ENCODE data around the gene PAPPA.

The PAPPA gene, protein sequence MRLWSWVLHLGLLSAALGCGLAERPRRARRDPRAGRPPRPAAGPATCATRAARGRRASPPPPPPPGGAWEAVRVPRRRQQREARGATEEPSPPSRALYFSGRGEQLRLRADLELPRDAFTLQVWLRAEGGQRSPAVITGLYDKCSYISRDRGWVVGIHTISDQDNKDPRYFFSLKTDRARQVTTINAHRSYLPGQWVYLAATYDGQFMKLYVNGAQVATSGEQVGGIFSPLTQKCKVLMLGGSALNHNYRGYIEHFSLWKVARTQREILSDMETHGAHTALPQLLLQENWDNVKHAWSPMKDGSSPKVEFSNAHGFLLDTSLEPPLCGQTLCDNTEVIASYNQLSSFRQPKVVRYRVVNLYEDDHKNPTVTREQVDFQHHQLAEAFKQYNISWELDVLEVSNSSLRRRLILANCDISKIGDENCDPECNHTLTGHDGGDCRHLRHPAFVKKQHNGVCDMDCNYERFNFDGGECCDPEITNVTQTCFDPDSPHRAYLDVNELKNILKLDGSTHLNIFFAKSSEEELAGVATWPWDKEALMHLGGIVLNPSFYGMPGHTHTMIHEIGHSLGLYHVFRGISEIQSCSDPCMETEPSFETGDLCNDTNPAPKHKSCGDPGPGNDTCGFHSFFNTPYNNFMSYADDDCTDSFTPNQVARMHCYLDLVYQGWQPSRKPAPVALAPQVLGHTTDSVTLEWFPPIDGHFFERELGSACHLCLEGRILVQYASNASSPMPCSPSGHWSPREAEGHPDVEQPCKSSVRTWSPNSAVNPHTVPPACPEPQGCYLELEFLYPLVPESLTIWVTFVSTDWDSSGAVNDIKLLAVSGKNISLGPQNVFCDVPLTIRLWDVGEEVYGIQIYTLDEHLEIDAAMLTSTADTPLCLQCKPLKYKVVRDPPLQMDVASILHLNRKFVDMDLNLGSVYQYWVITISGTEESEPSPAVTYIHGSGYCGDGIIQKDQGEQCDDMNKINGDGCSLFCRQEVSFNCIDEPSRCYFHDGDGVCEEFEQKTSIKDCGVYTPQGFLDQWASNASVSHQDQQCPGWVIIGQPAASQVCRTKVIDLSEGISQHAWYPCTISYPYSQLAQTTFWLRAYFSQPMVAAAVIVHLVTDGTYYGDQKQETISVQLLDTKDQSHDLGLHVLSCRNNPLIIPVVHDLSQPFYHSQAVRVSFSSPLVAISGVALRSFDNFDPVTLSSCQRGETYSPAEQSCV (N-terminal part only)

DNA sequence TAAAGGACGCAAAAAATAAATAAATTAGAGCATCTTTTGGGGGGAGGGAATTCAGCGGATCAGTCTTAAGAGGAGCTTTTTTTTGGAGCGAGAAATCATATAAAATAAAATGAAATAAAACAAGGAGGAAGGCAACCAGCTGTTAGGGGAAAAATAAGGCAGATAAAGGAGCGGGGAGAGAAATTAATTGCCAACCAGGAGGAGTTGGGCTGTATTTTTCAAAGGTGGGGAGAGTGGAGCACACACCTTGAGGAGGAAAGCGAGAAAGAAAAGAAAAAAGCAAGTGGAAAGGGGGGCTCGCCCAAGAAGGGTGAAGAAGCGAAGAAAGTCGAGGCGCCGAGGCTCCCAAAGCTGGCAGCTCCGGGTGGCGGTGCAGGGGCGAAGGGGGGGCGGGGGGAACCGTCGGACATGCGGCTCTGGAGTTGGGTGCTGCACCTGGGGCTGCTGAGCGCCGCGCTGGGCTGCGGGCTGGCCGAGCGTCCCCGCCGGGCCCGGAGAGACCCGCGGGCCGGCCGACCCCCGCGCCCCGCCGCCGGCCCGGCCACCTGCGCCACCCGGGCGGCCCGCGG is at the start of gene PAPPA:
Gene PAPPA, plus strand, starts transcription at position 27 of the 569 bp plus-strand sequence. Its CDS starts 382 bp downstream, at position 409.
- peak; percentile 22 for DNase-seq (ENCODE audit: low spot score)

DNA sequence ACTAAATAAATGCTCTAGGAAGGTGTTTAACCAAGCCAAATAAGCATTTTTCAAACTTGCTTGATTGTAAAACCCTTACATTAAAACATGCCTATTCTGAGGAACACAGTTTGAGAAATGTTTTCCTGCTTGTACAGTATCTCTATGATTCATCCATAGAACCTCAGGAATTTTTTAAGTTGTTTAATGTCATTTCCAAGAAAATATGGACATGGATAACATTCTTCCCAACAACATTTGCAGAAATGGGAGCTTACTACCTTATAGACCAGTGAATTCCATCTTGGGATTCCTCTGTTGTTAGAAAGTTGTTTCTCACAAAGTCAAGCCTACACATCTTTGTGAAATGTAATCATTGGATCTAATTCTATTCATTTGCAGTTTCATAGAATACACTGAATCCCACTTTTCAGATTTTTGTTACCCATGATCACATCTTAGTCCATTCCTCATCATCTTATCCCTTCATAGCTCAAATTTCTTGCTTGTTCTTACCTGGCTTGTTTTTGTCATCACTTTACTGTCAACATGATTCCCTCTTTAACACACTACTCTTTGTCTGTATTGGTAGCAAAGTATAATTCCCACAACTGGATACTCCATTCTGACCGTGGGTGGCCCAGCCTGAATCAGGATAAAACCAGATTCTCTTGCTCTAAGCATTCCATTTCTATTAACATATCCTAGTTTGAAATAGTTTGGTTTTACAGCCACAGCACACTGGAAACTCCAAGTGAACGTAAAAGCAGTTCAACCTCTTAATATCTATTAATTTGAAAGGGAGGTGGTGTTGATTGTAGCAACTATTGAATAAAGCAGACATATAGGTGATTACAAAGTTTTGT is 49.4 kb upstream of the PAPPA start:
- no peak for DNase-seq (ENCODE audit: low spot score)

DNA sequence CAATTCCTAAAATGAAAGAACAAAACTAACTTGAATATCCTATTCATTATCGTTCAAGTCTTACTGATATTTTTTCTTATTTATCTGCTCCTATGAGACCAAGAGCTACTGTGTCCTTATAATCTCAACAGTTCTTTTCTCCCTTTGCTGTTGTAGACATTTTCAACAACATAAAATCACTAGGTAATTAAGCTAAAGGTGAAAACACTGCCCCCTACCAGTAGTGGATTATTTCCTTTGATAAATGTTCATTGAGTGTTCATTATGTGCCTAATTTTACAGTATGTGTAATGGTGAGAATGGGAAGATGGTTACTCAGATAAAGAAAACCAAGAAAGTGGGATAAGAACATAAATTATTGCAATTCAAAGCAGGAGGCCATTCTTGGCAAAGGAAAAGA is 41.4 kb upstream of the PAPPA start:
- DNase-seq (ENCODE audit: low spot score), result no peak

DNA sequence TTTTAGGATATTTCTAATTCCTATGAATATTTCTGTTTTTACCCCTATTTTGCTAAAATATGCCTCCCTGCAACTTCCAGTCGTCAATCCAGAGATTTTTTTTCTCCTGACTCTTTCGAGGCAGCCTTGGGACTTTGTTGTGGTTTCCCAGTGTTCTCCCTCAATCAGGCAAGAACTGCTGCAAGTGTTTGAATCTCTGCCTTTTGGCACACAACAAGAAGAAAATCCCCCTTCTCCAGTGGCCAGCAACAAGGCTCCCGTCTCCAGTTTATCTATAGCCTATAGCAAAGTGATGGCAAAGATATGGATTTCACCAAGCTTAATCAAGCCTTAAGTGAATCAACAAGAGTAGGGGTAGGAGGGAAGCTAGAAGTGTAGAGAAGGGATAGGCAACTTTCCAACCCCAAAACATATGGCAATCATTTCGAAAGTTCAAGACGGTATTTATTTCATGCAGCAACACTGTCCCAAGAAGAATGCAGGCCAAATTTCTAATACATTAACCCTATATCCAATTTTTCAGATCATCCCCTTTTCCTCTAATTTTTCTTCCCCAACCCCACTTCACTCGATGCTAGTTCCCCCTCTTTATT is 37.7 kb upstream of the PAPPA start:
- DNase-seq (ENCODE audit: low spot score), result peak; percentile 69

DNA sequence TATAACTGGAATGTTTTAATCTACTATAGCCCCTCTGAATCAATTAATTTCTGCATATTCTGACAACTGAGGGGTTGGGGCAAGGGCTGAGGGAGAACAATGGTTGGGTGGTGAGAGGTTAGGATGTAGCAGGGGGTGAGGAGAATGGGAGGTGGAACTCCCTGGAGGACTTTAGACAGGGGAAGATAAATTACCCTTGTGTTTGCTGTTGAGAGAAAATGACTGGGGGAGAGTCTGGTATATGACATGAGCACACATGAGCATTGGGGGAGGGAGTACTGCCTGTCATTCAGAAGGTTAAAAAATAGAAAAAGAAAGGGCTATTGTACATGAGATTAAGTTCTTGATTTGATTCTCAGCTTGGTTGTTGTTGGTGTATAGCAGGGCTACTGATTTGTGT is 37.2 kb upstream of the PAPPA start:
- no peak for DNase-seq (ENCODE audit: low spot score)

DNA sequence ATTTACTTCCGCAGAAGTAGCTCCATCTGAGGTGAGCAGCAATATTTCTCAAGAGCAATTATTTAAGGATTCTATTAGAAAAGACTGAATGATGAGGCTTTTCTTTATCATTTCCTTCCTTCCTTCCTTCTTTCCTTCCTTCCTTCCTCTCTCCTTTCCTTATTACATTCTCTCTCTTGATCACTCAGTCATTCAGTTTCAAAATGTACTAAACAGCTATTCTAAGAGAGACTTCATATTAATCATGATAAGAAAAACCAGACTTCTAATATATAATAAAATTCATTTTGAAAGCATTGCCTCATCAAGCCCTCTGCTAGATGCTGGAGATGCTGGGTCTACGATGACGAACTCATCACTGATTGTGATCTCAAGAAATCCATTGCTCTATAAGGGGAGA is 30.4 kb upstream of the PAPPA start:
- no peak for DNase-seq (ENCODE audit: low spot score)

DNA sequence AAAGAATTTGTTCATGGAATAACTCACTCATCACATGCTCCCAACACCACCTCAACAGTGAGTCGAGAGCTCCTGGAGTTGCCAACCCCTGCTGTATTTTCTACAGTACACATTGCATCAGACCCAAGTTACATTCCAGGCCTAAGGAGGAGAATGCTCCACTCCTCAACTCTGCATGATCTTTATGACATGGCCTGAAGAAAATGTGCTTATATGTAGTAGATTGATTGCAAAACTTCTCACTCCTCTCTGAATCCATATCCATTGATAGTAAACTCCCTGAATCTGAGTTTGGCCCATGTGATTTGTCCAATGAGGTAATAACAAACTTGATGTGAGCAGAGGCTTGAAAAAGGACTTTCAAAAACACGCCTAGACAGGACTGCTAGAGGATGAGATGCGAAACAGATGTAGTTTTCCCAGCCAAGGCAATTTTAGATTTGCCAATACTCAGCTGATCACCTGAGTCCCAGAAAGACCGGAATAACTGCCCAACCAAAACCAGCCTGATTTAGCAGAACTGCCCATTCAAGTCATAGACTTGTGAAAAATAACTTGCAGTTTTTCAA is 29.0 kb upstream of the PAPPA start:
- DNase-seq (ENCODE audit: low spot score), result peak; percentile 38

DNA sequence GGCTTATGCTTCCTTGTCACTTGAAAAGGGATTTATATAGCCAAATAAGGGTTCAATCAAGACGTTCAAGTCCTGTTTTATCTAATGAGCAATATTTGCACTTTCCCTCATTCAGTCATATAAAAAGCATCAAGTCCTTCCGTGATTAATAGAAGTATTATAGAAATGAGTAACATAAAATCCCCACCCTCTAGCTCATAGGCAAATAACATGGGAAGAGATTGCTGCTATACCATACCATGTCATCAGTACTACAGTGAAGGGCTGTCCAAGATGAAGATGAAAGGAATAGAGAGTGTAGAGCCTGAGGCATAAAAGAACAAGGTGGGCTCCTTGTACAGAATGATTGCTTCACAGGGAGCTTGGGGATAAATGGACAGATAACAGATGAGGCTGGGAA is 20.4 kb upstream of the PAPPA start:
- no peak for DNase-seq (ENCODE audit: low spot score)

DNA sequence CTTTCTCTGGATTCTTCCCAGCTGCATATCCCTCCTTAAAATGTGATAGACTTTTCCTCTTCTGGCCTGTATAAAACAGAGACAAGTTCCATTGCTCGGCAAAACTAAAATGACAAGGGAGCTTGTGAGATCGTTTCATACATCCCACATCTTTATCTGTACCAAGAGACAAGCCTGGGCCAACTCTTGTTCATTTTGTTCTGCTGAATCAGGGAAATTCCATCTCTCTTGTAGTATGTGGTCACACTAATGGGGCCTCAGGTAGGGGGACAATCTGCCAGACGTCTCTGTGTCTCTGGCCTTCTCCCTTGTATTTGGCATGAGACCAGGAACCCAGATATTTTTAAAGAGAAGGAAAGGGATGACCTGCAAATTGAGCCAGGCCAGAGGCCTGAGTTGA is 18.6 kb upstream of the PAPPA start:
- no peak for DNase-seq (ENCODE audit: low spot score)

DNA sequence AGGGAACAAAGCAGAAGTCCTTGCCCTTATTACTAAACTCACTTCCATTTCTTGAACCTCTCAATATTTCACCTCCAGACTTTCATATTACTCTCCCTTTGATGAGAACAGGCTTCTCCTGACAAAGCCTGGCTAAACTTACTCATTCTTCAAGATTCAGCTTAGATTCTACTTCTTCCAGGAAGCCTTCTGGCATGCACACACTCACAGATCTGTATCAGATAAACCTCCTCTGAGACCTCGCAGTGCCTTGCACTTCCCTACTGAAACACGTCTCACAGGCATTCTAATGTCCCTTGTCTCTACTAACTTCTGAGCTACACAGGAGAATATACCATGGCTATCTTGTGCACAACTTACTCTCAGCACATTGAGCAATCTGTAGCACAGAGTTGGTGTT is 16.6 kb upstream of the PAPPA start:
- no peak for DNase-seq (ENCODE audit: low spot score)

DNA sequence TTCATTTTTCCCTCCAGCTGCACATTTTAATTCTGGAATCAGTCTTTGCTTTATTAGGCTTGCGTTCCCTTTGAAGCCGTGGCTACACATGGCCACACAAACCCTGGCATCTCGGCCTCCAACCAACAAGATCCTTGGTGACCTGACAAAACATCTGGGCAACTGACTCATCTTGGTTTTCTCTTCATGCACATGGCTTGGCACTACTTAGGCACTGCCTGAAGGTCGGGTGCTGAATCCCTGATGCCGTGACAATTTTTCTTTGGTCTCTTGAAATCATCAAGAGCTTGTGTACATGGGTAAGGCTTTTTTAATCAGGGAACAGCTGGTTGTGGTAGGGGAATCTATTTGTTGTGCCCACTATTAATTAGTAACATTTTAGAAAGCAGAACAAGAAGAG is 16.0 kb upstream of the PAPPA start:
- DNase-seq (ENCODE audit: low spot score), result peak; percentile 36

DNA sequence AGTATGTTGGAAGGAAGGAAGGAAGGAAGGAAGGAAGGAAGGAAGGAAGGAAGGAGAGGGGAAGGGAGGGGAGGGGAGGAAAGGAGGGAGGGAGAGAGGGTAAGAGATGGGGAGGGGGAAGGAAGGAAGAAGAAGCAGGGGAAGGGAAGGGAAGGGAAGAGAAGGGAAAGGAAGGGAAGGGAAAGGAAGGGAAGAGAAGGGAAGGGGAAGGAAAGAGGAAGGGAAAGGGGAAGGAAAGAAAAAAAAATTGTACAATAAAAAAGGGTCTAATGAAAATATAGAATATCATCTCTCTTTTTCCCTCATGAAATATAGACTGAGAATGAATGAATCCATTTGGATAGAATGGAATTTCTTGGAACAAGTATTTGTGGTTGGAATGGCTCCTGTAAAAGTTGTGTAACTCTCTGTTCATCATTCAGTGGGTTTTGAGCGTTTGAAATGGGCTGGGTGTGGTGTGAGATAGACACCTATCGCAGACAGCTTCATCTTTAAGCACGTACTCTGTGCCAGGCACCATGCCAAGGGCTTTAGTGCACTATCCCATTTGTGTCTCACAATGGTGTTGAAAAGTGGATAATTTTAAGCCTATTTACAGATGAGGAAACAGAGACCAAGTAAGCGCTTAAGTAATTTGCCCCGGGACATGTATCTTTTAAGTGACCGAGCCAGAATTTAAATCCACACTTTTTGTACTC is 11.6 kb upstream of the PAPPA start:
- DNase-seq (ENCODE audit: low spot score), result peak; percentile 47

DNA sequence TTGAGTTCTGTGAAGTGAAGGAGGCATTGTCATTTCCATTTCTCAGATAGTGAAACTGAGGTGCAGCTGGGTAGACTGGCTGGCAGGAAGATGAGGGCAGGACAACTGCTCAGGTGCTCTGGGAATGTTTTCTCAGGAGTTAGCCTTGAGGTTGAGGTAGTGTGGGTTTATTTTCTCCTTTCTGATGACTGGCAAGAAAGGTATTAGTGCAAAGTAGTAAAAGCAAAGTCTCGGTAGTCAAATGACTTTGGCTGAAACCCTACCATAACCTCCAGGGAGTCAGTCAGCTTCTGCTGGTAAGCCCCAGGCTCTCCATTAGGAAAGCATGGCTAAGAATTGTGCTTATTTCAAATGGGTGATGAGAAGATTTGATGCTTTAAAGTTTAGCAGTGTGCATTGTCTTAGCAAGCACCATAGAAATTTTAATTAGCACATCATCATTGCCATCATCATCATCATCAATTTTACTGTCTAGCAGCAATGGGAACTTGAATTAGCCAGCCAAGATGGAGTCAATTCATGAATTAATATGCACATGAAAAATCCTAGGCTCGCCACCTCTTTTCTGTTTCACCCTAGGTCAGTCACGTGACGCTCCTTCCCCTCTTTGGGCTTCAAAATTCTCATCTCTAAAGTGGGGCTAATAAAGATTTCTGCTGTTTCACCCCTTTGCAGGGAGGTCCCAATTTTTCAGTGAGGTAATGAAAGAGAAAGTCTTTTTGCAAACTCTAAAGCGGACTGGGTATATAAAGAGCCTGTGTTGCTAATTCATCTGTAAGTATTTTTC is 10.7 kb upstream of the PAPPA start:
- no peak for DNase-seq (ENCODE audit: low spot score)

DNA sequence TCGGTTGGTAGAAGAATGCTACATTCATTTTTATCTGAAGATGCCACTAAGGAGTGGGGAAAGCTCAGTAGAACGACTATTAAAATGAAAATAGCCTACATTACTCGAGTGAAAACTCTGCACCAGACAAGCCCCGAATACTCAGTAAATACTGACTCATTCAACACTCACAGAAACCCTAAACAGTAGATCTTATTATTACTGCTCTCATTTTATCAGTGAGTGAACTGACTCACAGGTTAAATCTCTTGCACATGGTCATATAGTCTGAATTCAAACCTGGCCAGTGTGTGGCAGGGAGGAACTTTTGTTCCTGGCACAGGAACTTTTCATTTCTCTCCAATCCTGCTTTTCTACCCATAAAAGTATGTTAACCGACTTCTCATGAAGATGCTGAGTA is 9.6 kb upstream of the PAPPA start:
- peak; percentile 29 for DNase-seq (ENCODE audit: low spot score)

DNA sequence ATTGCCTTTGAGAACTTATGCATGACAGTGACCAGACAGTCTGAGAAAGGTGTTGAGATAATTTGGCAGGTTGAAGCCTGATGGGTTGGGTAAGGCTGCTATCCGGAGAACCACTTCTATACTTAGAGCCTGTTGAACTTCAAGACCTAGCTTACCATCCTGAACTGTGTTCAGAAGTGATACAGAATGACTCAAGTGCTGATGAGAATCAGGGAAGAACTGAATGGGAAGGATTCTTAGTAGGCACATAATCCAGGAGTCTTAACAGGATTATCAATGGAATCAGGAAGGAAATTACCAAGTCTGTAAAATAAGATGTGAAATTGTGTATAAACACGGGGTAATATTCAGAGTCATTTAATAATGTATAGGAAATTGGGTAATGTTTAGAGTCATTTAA is 9.0 kb upstream of the PAPPA start:
- DNase-seq (ENCODE audit: low spot score), result no peak

DNA sequence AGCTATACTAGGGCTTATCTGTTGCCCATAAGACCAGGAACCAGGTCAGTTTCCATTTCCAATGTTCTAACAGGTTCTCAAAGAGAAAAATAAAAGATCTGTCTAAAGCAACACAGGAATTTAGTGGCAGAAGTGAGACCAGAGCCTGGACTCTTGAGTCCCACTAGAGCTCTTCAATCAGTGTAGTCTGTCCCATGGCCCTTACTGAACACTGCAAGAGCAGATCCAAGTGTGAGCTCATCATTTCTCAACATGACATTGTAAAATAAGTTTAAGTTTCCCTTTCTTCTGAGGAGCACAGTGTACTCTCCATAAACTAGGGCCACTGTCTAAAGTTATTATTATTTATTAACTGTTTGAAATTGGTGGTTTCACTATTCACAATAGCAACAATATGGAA is 8.6 kb upstream of the PAPPA start:
- no peak for DNase-seq (ENCODE audit: low spot score)

DNA sequence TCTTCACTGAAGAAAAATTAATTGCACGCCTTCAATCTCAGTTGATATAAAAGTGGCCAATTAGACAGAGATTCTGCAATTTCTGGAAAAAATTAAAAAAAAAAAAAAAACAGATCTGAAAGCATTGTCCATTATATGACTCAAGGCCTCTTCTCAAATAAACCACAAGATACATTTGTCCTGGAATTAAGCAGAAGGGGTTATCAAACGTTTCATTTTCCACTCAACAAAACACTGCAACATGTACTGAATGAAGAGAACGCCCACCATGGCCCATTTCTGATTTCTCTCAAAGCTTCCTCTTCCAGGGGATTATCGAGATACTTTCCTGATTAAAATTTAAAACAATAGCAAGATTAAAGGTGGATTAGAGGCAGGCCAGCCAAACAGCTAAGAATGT is 5.8 kb upstream of the PAPPA start:
- DNase-seq (ENCODE audit: low spot score), result no peak

DNA sequence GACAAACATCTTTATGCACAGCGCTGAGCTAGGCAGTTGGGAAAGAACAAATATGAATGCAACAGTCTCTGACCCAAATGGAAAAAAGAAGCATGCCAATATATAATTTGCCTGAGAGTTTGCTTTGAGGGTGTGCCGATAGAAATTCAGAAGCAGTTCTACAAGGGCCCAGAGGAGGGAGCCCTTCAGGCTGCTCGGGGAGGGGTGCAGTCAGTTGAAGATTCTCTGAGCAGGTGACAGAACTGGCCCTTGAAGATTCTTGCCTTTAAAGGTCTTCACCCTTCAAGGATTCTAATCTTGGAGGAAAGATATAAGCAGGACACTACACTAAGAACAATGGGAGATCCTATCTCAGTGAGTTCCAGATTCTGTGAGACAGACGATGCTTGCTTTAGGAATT is 3.7 kb upstream of the PAPPA start:
- peak; percentile 25 for DNase-seq (ENCODE audit: low spot score)

DNA sequence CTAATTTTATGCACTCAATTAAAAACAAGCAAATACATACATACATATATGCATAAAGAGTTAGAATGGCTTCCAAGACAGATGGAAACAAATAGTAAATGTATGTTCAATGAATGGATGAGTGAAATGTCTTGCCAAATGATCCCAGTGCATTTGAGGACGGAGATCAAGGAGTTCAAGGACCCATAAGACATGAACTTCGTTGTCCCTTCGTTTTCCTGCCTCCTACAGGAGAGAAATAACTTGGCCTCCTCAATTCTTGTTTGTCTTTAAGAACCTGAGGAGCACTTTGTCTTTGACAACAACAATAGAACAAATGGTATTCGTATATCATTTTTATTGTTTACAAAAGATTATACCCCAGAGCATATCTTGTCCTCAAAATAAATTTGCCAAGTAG is 2.4 kb upstream of the PAPPA start:
- no peak for DNase-seq (ENCODE audit: low spot score)

All from AG20443 (cell line).